K562 (cell line): ENCODE measurements around the gene WDR31. TPM values are rescaled to one million over a fixed set of nuclear protein-coding genes. Genes with fewer than 3 reads are reported as not detected.

ENCODE experiments used
- BDP1 ChIP-seq: IDR thresholded peaks from 3 replicates; pipeline ENCODE4 v1.6.1; 2011; ENCODE audit not compliant: insufficient read length, insufficient read depth
- BRCA1 ChIP-seq, 2 experiments: fragments of 450-650 bp in 1 of 2; sonication (generic) in 1 of 2; formaldehyde crosslinking in 1 of 2; IDR thresholded peaks; 2 replicates each; pipeline versions ENCODE4 v1.5.0 to v1.6.1; 2017 to 2020; ENCODE audit warnings: mild to moderate bottlenecking in 1 of 2, missing genetic modification reagents in 1 of 2
- CCNT2 ChIP-seq: IDR thresholded peaks from 2 replicates; pipeline ENCODE4 v1.6.1; 2011; ENCODE audit warnings: borderline replicate concordance, low read depth, mild to moderate bottlenecking, moderate library complexity, mixed read lengths, low read length; ENCODE audit not compliant: insufficient read length; ENCODE audit errors: extremely low read depth
- E2F3 ChIP-seq: fragments of 250-450 bp; sonication (Bioruptor Pico); IDR thresholded peaks from 2 replicates; pipeline ENCODE4 v1.4.0; 2020; ENCODE audit warnings: mild to moderate bottlenecking
- GTF3C2 ChIP-seq: IDR thresholded peaks from 3 replicates; pipeline ENCODE4 v1.6.1; 2011; ENCODE audit warnings: borderline replicate concordance, mild to moderate bottlenecking, moderate library complexity; ENCODE audit not compliant: insufficient read length; ENCODE audit errors: extremely low read depth
- HMGN3 ChIP-seq: IDR thresholded peaks from 2 replicates; pipeline ENCODE4 v1.6.1; 2011; ENCODE audit warnings: borderline replicate concordance, low read depth, mild to moderate bottlenecking, mixed read lengths, low read length; ENCODE audit not compliant: insufficient read length; ENCODE audit errors: extremely low read depth
- LEF1 ChIP-seq: fragments of 450-650 bp; IDR thresholded peaks from 2 replicates; pipeline ENCODE4 v1.6.1; 2016; ENCODE audit warnings: mild to moderate bottlenecking
- MBD1 ChIP-seq: fragments of 250-450 bp; sonication (Bioruptor Pico); IDR thresholded peaks from 2 replicates; pipeline ENCODE4 v1.8.0; 2022; ENCODE audit warnings: inconsistent platforms
- MECOM ChIP-seq: fragments of 250-450 bp; sonication (Bioruptor Pico); IDR thresholded peaks from 2 replicates; pipeline ENCODE4 v1.8.0; 2022; ENCODE audit warnings: inconsistent platforms
- MEF2D ChIP-seq: conservative IDR thresholded peaks from 2 replicates; pipeline ENCODE4 v1.6.1; 2016; ENCODE audit warnings: low read depth, missing genetic modification characterization, missing compliant biosample characterization
- PCBP1 ChIP-seq: fragments of 200-400 bp; formaldehyde crosslinking; IDR thresholded peaks from 2 replicates; pipeline ENCODE4 v1.6.1; 2018; ENCODE audit warnings: mild to moderate bottlenecking, low read depth, low read length; ENCODE audit not compliant: poor library complexity, severe bottlenecking
- POLR2G ChIP-seq: fragments of 200-400 bp; formaldehyde crosslinking; IDR thresholded peaks from 2 replicates; pipeline ENCODE4 v1.6.1; 2017; ENCODE audit warnings: low read depth, mild to moderate bottlenecking, antibody characterized with exemption, low read length, moderate library complexity
- SREBF2 ChIP-seq: sonication (generic); formaldehyde crosslinking; IDR thresholded peaks from 2 replicates; pipeline ENCODE4 v1.4.0; 2020; ENCODE audit warnings: mild to moderate bottlenecking, missing genetic modification reagents
- TBL1XR1 ChIP-seq, 2 experiments: IDR thresholded peaks; 2 replicates each; pipeline ENCODE4 v1.6.1; 2012; ENCODE audit warnings: improper control_type of control experiment in 2 of 2, low read length in 2 of 2, mild to moderate bottlenecking in 1 of 2
- TCF7 ChIP-seq: sonication (generic); IDR thresholded peaks from 2 replicates; pipeline ENCODE4 v1.6.1; 2016; ENCODE audit warnings: antibody characterized with exemption, borderline replicate concordance
- TCF7L2 ChIP-seq: fragments of 150-350 bp; IDR thresholded peaks from 2 replicates; pipeline ENCODE4 v1.6.1; 2016; ENCODE audit warnings: low read depth, mild to moderate bottlenecking, low read length, moderate library complexity
- TSC22D4 ChIP-seq: fragments of 450-650 bp; IDR thresholded peaks from 2 replicates; pipeline ENCODE4 v1.6.1; 2016; ENCODE audit warnings: missing genetic modification characterization, missing biosample characterization, control low read depth
- UBTF ChIP-seq, 2 experiments: IDR thresholded peaks; 2 replicates each; pipeline ENCODE4 v1.6.1; 2012; ENCODE audit warnings: improper control_type of control experiment in 2 of 2, low read depth in 2 of 2, low read length in 2 of 2, borderline replicate concordance in 1 of 2
- XRCC3 ChIP-seq: fragments of 450-650 bp; IDR thresholded peaks from 2 replicates; pipeline ENCODE4 v1.6.1; 2017; ENCODE audit warnings: mild to moderate bottlenecking, moderate library complexity
- ZC3H11A ChIP-seq: IDR thresholded peaks from 2 replicates; pipeline ENCODE4 v1.6.1; 2012; ENCODE audit warnings: low read depth, low read length, improper control_type of control experiment
- ZNF274 ChIP-seq: IDR thresholded peaks from 2 replicates; pipeline ENCODE4 v1.6.1; 2011; ENCODE audit warnings: low read depth, mild to moderate bottlenecking, low read length, moderate library complexity, borderline replicate concordance
- polyA plus RNA-seq, 8 experiments: library from polyadenylated mRNA; depleted of rRNA in 4 of 8; stranded (reverse) in 5 of 8; unstranded in 3 of 8; fragments of >200 nt; fragmentation: Nextera tagmentation in 2 of 8; fragmentation: Illumina TruSeq in 1 of 8; extraction: Ambion mirVana in 2 of 8; extraction: Trizol in 1 of 8; gene quantifications; 2 replicates each; pipeline versions ENCODE4 v1.2.1 to v1.2.3, GENCODE V29; 2011 to 2014; ENCODE audit warnings: inconsistent platforms in 1 of 8, missing spikeins in 1 of 8
- total RNA-seq, 7 experiments: library from RNA; depleted of rRNA in 6 of 7; stranded (reverse); fragments of >200 nt in 6 of 7; fragmentation: Illumina TruSeq in 2 of 7; extraction: Trizol in 2 of 7; gene quantifications; 2 replicates each; pipeline versions ENCODE4 v1.2.1 to v1.2.3, GENCODE V29; 2011 to 2021; ENCODE audit warnings: low replicate concordance in 1 of 7

Gene WDR31
- total and polyA plus RNA-seq, 9 of the 15 experiments (the other 6 are each of a cell fraction or from before 2014, with no cell fraction given): 0.35 to 1.8 (median 0.95) TPM

- TF ChIP-seq MBD1 (CRISPR knock-in tag) (no peak), TCF7 (no peak), UBTF (IDR thresholded peaks at IDR 0.05; ENCODE audit: borderline replicate concordance in 1 of 2, low read depth in 2 of 2, low read length in 2 of 2) (peak; percentile 65 to 92; a peak in 2 of 4 replicates), TBL1XR1 (IDR thresholded peaks at IDR 0.05; ENCODE audit: low read length in 2 of 2) (peak; percentile 68 to 83; a peak in 3 of 4 replicates), PCBP1 (no peak), CCNT2 (peak; percentile 66), BRCA1 (IDR thresholded peaks at IDR 0.05) (no peak), BRCA1 (CRISPR knock-in tag; IDR thresholded peaks at IDR 0.05) (no peak), LEF1 (no peak), MECOM (CRISPR knock-in tag) (no peak), MEF2D (tag) (no peak), HMGN3 (peak; percentile 90), TCF7L2 (no peak), BDP1 (no peak), GTF3C2 (no peak), E2F3 (peak; percentile 59; the same call in 1 of the 2 replicates), ZNF274 (no peak), ZC3H11A (peak; percentile 93), XRCC3 (no peak), SREBF2 (peak; percentile 65; the same call in 1 of the 2 replicates), POLR2G (peak; percentile 88), TSC22D4 (tag) (no peak)
These were observed at the start of gene WDR31 (continued) for GRCh38 chr9:113340011-113340699.
